Ishikawa (cell line): Measurements from ENCODE around the gene ATP12A.

Experiments
- CEBPB ChIP-seq: IDR thresholded peaks from 2 replicates; pipeline ENCODE4 v1.6.1; 2012
- EGR1 ChIP-seq: IDR thresholded peaks from 2 replicates; pipeline ENCODE4 v1.6.1; 2012
- EP300 ChIP-seq: IDR thresholded peaks from 2 replicates; pipeline ENCODE4 v1.6.1; 2012; ENCODE audit warnings: borderline replicate concordance
- MAX ChIP-seq: IDR thresholded peaks from 2 replicates; pipeline ENCODE4 v1.6.1; 2012
- TAF1 ChIP-seq: IDR thresholded peaks from 2 replicates; pipeline ENCODE4 v1.6.1; 2012; ENCODE audit warnings: low read depth, mild to moderate bottlenecking
- TEAD4 ChIP-seq: IDR thresholded peaks from 2 replicates; pipeline ENCODE4 v1.6.1; 2012
- YY1 ChIP-seq: IDR thresholded peaks from 2 replicates; pipeline ENCODE4 v1.6.1; 2012; ENCODE audit warnings: low read depth
- ZBTB7A ChIP-seq: IDR thresholded peaks from 2 replicates; pipeline ENCODE4 v1.6.1; 2012; ENCODE audit warnings: low read depth

- no peak for TF ChIP-seq ZBTB7A
- no peak for TF ChIP-seq EGR1
- no peak for TF ChIP-seq CEBPB
- TF ChIP-seq MAX, result no peak
- no peak for TF ChIP-seq EP300
- TF ChIP-seq TAF1, result no peak
- TF ChIP-seq YY1, result no peak
- TF ChIP-seq TEAD4, result no peak
These were observed 39.5 kb upstream of the ATP12A start for GRCh38 chr13:24640752-24641151.
